Stimulated activated CD8-positive, alpha-beta memory T cell treated with anti-CD3 and anti-CD28 coated beads, Interleukin-7, amount 100 ng/mL, for 1 hour (primary cell): ENCODE data around the gene PGBD5.

Experiments used
- DNase-seq, 2 donors: peaks; one replicate each; pipeline ENCODE4 v3.0.0-alpha.2; 2020; ENCODE audit warnings: low read depth in 2 of 2

Gene PGBD5

DNA sequence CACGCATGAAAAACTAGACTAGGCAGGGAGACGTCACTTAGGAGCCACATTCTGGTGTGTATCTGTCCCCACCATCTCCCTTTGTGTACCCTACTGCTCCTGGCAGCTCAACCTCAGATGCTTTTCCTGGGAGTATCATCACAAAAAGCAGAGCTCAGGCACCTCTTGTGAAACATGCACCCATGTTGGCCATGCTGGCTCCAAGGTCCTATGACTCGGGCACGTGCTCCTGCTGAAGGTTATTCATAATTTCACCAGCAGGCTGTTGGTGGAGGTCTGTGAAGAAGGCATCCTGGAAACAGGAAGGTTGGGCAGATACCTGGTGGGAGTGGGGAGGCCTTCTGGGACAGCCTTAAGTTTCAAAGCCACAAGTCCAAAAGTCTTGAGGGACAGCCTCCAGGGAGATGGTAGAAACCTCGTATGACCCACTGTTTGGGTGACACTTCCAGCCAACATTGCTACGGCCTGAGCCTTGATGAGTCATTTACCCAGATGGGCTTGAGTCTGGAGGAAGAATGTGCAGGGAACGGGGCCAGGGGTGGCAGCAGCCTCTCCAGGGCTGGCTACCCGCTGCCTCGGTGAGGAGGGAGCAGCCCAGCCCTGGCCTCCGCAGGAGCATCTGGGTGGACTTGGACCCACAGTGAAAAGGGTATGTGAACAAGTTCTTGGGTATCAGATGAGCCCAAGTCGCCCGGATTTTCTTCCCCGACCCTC, 75.8 kb downstream of the PGBD5 start:
- no peak for DNase-seq

DNA sequence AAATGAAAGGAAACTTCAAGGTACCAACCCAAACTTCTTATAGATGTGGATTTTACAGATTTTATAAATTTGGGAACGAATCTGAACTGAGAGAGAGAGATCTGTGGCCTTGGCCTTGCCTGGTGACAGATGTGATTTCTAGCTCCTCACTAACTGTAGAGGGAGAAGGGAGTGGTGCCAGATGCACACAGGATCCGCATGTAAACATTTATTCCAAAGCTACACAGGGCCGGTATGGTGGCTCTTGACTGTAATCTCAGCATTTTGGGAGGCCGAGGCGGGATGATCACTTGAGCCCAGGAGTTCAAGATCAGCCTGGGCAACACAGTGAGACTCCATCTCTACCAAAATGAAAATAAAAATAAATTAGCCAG, 77.1 kb downstream of the PGBD5 start:
- no peak for DNase-seq

DNA sequence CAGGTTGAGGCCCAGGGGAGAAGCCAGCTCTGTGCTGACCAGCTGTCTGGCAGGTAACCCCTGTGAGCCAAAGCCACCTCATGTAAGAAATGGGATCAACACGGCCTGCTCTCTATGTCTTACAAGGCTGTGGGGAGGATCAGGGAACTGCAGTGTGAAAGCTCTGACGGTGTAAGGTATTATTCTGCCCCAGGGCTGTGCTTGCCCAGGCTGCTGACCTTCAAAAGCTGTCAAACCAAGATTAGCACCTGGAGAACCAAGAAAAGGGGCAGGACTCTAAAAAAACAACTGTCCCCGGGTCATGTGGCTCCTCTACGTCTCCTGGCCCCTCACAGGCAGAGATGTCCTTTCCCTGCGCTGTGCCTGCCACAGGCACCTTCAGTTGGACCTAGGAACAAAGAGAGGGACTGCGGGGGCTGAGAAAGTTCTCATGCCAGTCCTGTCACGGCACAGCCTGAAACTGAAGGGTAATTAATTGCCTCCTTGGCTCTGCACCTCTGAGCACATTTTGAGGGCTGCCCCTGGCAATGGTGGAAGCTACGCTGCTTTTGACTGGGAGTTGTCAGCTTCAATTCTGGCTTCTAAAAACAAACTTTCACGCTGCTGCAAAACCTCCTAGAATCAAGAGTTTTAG, 77.6 kb downstream of the PGBD5 start:
- DNase-seq = no peak

DNA sequence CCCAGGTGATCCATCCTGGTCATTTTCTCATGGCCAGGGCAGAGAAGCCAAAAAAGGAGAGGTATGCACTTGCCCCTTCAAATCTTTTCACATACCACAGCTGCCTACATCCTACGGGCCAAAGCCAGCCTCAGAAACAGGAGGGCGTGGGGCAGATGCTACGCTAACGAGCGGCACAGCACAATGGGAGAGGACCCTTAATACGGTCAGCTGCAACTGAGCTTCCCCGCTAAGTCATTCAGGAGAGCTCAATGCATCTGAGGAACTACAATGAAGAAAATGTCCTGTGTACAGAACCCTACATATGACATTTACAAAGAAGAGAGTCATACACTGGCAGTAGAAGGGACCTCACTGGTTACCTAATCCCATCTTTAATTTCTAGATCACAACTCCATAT, 78.2 kb downstream of the PGBD5 start:
- DNase-seq = no peak

DNA sequence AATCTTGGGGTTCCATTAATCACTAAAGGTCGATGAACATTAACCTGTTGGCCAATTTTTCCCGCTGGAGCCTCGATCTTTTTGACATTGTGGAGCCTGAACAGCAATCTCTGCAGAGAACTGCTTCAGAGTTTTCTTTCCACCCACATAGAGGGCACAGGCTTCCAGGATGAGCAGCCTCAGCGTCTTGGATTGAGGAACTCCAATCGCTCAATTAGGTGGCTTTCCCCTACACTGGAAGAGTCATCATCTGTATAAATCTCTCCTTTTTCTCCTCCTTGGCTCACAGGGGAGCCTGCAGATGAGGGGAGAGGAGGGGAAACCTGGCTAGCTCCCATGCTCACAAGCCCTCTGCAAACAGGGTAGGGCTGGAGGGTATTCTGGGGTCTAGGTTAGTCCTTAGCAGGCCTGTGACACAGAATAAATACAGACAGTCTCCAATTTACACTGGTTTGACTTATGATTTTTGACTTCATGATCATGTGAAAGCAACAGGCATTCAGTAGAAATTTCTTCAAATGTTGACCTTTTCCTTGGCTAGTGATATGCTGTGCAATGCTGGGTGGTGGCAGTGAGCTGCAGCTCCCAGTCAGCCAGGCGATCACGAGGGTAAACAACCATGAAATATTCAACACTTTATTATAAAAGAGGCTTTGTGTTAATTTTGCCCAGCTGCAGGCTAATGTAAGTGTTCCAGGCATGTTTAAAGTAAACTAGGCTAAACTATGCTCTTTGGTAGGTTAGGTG, 80.8 kb downstream of the PGBD5 start:
- DNase-seq = no peak

DNA sequence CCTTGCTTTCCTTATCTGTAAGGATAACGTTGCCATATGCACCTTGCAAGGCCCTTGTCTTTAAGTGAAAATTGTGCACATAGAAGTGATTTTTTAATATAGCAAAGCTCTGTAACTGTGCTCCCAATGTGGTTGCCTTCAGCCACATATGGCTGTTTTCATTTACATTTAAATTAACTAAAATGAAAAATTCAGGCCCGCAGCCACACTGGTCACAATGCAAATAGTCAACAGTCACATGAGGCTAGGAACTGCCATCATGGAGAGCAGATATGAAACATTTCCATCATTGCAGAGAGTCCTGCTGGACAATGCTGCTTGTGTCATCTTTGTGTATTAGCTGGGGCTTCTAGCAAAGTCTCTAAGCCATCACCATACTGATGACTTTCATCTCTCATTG, 83.4 kb downstream of the PGBD5 start:
- DNase-seq = no peak

DNA sequence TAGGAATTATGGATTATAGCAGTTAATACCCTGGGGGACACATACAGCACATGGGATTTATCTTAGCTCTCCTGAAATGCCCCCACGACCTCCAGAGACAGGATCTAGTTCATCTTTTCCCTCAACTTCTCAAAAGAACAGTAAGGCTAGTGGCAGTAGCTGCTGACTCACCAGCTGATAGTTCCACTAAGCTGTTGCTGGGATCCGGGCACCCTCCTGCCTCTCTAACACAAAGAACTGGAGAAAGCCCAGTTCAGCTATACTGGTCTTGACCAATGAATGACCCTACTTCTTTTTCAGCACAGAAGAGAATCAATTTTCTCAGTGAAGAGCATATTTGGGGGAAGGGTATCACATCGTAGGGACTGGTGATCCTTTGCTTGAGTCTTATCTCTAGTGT, 84.1 kb downstream of the PGBD5 start:
- DNase-seq = no peak

DNA sequence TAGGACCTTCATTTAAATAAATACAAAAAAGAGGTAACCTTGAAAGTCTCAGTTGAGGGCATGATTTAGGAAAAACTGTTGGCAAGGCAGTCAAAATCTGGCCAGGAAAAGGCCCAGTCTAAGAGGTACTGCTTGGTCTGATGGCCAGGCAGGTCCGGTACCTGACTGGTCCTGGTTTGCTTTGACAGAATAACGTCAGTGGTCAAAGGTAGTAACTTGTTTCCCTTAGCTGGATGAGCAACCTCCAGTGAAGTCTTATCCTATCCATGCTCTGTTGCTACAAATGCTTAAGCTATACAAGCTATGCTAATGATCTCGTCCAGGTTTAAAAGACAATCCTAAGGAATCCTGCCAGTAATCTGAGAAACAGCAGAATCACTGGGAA, 85.0 kb downstream of the PGBD5 start:
- DNase-seq = no peak

DNA sequence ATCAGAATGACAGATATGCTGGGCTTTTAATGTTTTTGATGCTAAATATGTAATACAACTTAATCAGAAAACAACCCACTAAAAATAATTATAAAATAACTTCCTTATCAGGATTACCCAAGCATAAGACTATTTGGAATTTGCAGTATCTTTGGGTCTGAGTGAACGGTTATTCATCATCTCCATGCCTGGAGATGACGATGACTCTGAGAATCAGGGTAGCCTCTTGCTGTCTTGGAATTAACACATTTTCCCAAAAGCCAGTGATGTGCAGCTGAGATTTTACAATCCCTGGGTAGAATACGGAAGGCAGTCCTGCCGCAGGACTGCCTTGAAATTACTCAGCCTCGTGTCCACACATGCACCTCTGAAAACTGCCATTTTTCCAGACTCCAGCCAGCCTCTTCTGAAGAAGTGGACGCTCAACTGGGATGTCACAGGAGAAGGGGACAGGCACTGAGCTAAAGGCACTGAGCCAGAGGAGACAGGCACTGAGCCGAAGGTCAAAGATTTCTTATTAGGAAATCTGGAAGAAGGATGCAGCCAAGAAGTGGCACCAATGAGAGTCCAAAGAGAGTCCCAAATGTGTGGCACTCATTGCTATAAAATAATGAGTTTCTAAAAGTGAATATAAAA, 85.5 kb downstream of the PGBD5 start:
- DNase-seq = no peak

DNA sequence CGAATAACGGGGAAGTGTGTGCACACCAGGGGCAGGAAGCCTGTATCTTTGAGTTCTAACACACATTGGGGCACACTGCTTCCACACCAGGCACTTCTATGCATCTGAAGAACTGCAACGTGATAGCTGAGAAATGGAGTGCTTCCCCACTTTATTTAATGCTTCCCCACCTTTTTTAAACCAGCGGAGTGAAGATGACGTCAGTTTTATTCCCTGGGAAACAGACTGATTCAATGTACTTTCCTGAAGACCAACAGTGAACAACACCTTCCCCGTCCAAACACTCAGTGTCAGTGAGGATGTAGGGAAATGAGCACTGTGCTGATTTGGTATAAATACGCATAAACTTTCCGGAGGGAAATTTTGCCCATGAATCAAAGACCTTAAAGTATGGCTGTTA, 87.1 kb downstream of the PGBD5 start:
- no peak for DNase-seq

DNA sequence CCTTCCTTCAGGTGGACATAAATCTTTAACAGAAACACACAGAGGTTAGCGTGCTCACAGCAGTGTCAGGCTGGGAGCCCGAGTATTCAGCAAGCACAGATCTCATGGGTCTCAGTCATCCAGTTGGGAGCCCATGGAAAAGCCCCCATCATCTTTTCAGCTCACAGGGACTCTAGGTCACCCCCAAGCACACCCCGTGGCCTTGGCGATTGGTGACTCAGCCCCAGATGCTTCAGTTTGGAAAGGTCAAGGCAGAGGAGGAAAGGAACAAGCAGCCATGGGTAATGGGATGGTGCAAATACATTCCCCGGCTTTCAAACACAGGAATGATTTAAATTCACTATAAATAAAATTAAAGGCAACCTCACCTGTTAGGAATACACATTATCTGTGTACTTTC, 88.9 kb downstream of the PGBD5 start:
- DNase-seq = no peak

DNA sequence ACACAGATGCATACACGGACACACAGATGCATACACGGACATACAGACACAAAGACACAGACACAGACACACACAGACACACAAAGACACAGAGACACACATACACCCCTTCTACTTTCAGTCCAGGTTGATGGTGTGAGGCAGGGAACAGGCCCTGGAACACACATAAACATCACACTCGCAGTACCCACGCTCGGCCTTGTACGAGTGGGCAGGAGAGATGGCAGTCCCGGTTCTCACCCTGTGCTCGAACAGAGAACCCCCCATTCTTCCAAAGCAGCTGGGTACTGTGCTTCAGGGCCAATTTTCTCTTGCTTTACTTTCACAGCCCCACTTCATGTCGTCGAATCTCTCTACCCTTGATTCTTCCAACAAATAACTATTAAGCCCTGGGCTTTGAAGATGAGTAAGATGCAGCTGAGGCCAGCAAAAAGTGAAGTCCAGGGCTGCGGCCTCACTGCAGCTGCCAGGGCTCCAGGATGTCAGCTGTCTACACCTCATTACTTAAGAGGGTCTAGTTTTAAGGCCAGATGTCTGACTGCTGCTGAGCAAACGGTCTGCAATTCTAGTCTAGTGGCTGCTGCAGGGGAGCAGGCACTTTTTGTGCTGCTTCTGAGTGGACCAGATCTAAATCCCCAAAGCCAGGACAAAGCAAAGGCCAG, 90.1 kb downstream of the PGBD5 start:
- DNase-seq = no peak

DNA sequence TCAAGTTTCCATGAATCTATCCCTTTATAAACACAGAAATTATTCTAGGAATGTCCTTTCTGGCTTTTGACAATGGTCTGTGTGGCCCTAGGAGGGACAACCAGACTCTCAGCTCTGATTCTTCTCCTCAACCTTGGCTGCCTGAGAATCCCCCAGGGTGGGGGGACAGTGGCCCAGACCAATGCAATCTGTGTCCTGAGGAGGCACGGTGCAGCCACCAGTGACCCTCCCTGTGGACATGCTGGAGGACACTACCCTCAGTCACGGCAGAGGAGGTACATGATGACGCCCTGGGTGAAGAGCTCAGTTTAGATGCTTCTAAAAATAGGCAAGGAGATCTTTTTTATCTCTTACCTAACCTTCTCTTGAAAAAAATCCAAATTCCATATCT, 91.7 kb downstream of the PGBD5 start:
- DNase-seq = no peak

DNA sequence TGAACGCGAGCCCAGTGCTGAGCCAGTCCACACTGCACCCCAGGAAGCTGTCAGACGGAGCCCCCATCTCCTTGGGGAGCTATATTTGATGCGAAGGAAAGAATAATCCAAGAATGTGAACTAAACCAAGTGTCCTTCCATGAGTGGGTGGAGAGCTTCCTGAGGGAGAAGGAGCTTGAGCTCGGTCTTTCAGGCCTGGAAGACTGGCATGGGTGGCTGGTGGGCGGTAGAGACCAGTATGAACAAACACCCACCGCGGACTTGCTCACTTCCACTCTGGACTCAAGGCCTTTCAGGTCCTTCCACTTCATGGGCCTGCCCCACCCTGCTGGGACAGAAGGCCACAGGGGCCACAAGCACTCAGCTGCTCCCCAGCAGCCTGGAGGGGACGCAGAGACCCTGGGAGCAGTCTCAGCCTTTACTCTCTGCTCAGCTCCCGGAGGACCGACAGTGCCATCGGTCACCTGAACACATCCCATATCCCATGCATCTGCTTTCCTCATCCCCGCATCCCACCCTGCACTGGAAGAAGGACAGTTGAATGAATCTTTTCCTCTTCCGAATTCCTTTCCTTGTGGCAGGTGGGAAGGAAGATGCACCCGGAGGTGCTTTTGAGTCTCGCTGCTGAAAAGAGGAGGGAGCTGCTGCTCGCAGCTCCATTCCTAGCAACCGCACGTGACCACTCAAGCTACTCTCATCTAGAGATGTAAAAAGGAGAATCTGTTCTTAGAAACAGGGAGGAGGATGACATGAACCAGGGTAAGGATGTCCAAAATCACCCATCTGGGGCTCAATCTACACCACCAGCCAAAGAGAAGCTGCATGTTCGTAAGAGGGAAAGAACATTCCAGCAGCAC, 92.3 kb downstream of the PGBD5 start:
- DNase-seq = no peak

DNA sequence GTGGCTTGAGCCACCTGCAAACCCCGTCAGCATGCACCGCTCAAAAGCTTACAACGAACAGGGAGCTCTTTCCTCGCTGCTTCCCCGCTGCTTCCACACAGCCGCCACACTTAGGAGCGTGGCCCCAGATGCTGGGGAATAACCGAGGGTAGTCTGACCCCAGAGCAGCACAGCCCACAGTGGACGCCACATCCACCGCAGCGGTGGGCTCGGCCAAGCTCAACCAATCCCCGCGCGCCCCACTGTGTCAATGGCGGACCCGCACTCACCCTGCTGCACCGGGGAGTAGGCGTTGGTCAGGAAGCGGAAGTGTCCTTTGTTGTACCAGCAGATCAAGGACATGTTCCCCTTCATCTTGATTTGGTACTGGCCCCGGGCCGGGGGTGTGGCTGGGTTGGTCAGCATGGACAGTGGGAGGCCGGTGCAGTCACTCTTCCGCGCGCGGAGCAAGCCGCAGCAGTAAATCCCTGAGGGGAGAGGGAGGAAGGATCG, 93.5 kb downstream of the PGBD5 start:
- no peak for DNase-seq

DNA sequence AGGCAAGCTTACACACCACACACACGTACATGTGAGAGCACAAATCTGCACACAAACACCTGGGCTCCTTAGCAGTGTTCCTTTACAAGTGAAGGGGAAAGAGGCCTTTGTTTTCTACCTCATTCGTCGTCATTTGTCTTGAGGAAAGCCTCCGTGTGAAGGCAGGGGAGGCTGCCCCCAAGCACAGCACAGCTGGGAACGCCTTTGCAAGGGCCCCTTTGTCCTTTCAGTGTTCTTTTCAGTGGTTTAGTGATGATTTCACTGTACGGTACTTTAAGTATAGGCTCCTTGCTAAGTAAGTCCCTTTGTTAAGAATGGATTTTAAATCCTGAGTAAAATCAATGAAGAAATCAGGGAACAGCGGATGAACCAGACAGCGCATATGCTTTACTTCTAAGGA, 94.1 kb downstream of the PGBD5 start:
- no peak for DNase-seq

DNA sequence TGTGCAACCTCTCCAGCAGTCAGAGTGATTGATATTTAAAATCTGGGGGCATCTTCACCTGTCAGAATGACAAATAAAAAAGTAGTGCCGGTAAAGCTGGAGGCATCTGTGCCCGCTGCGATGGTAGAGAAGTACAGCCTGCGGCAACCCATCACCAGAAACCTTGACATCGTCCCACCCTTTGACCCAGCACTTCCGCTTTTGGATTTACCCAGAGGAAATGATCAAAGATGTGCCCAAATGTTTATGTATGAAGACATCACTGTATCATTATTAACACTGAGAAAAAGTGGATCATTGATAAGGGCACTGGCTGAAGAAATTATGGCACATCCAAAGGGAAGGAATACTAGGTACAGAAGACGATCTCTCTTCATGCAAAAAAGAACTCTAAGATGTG, 96.0 kb downstream of the PGBD5 start:
- DNase-seq = no peak

DNA sequence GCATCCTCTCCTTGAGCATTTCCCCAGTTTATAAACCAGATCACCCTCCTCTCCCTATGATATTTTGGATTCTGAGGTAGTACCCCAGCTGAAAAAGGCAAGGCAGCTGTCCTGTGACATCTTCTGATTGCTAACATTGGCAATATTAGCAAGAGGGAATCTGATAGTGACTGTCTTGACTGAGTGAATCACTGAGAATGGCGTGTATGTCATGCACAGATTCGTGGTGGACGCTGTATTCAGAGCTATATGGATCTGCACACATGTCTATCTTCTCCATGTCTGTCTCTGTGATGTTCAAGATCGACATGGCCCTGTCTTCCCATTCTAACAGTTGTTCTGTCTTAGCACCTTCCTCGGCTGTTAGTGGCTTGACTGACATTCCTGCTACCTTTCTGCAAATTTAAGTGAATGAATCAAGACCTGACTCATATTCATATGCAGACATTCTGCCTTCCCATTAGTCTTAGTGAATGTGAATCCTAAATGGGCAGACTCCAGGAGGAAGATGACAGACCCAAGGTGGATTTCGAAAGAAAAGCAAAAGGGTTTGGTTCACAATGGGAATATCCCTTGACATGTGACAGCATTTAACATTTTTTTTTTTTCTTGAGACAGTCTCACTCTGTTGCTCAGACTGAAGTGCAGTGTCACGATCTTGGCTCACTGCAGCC, 97.7 kb downstream of the PGBD5 start:
- no peak for DNase-seq

DNA sequence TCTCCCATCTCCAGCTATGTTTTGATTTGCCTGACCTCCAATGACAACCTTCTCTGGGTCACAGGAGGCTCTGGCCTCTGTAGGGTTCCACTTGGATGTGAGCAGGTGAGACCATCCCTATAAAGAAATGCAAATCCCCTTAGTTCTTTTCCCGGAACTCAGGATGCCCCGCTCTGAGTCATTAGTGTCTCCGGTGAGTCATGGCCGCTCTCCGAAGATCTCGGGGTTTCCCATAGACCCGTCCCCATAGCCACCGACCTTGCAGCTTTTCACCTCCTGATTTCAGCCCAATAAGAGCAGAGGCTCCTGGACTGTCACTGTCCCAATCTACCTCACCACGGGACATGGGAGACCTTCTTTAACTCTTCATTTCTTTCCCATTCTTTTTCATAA, 98.2 kb downstream of the PGBD5 start:
- DNase-seq = no peak
